Neural crest cell (in vitro differentiated cells): ENCODE results near the gene PEX10. TPM values are rescaled to one million over a fixed set of nuclear protein-coding genes. Genes with fewer than 3 reads are reported as not detected.
"Not testable (repeated sequence)": the region's sequence is repeated elsewhere in the genome, so short reads cannot be mapped to it uniquely, and the experiment has no call there.

Source experiments
- DNase-seq: peaks from one replicate; pipeline ENCODE4 v3.0.0; 2021; ENCODE audit warnings: low read depth, mixed read lengths, low spot score
- H3K27ac Mint-ChIP-seq: one replicate; pipeline ENCODE4 v1.8.0; 2021; ENCODE audit warnings: mild to moderate bottlenecking, mixed read lengths; ENCODE audit not compliant: unreplicated experiment
- H3K27me3 Mint-ChIP-seq: 2 replicates; pipeline ENCODE4 v1.8.0; 2021; ENCODE audit warnings: low read depth, mild to moderate bottlenecking, mixed read lengths
- H3K36me3 Mint-ChIP-seq: 2 replicates; pipeline ENCODE4 v1.8.0; 2021; ENCODE audit warnings: low read depth, mild to moderate bottlenecking, mixed read lengths
- H3K4me1 Mint-ChIP-seq: 2 replicates; pipeline ENCODE4 v1.8.0; 2021; ENCODE audit warnings: mixed read lengths
- H3K4me3 Mint-ChIP-seq: one replicate; pipeline ENCODE4 v1.8.0; 2021; ENCODE audit warnings: mild to moderate bottlenecking, mixed read lengths
- H3K9me3 Mint-ChIP-seq: 2 replicates; pipeline ENCODE4 v1.8.0; 2021; ENCODE audit warnings: mixed read lengths
- CTCF ChIP-seq: fragments of 200-600 bp; sonication (generic); conservative IDR thresholded peaks from 2 replicates; pipeline ENCODE4 v1.5.0; 2021; ENCODE audit warnings: antibody characterized with exemption, mild to moderate bottlenecking
- total RNA-seq: library from RNA; stranded (reverse); gene quantifications from 2 replicates; pipeline ENCODE4 v1.2.1, GENCODE V29; 2021

PEX10 gene
- total RNA-seq, 1 donor from 2014 or later: 31.2 TPM

- Mint-ChIP-seq H3K4me1 (peaks cover 4% of the 10 kb centered on the region), H3K4me3 (no peak overlapping the region), H3K27me3 (peaks cover 30% of the 10 kb centered on the region), H3K27ac (no peak overlapping the region), H3K36me3 (no peaks in the 10 kb centered on the region), H3K9me3 (no peaks in the 10 kb centered on the region)
- no peak for DNase-seq
- no peak for TF ChIP-seq CTCF
Observed at GRCh38 chr1:2442661-2443060, 30.3 kb upstream of the PEX10 start.

GRCh38 chr1:2441746-2442145, 29.4 kb upstream of the PEX10 start:
- no peak for TF ChIP-seq CTCF
- no peaks in the 10 kb centered on the region for H3K36me3 Mint-ChIP-seq
- DNase-seq: no peak
- H3K27ac Mint-ChIP-seq: no peak overlapping the region
- H3K4me3 Mint-ChIP-seq: no peak overlapping the region
- no peaks in the 10 kb centered on the region for H3K9me3 Mint-ChIP-seq
- H3K4me1 Mint-ChIP-seq: no peaks in the 10 kb centered on the region
- H3K27me3 Mint-ChIP-seq: peaks cover 30% of the 10 kb centered on the region

GRCh38 chr1:2440346-2440745, 28.0 kb upstream of the PEX10 start:
- not testable (repeated sequence) for DNase-seq, H3K4me1 Mint-ChIP-seq, H3K27ac Mint-ChIP-seq, H3K36me3 Mint-ChIP-seq, H3K4me3 Mint-ChIP-seq, H3K9me3 Mint-ChIP-seq
- H3K27me3 Mint-ChIP-seq: peaks cover 30% of the 10 kb centered on the region

- Mint-ChIP-seq H3K4me1 (no peaks in the 10 kb centered on the region), H3K9me3 (no peaks in the 10 kb centered on the region), H3K36me3 (no peaks in the 10 kb centered on the region), H3K27me3 (peaks cover 20% of the 10 kb centered on the region), H3K4me3 (no peak overlapping the region), H3K27ac (no peak overlapping the region)
- no peak for TF ChIP-seq CTCF
- no peak for DNase-seq
Observed at GRCh38 chr1:2439369-2439768, 27.0 kb upstream of the PEX10 start.

GRCh38 chr1:2438641-2439040, 26.3 kb upstream of the PEX10 start:
- no peaks in the 10 kb centered on the region for H3K36me3 Mint-ChIP-seq
- TF ChIP-seq CTCF: no peak
- no peaks in the 10 kb centered on the region for H3K4me1 Mint-ChIP-seq
- peaks cover 15% of the 10 kb centered on the region for H3K27me3 Mint-ChIP-seq
- no peak for DNase-seq
- H3K4me3 Mint-ChIP-seq: no peak overlapping the region
- H3K27ac Mint-ChIP-seq: no peak overlapping the region
- H3K9me3 Mint-ChIP-seq: no peaks in the 10 kb centered on the region

GRCh38 chr1:2438038-2438437, 25.7 kb upstream of the PEX10 start:
- Mint-ChIP-seq H3K4me1 (no peaks in the 10 kb centered on the region), H3K9me3 (no peaks in the 10 kb centered on the region), H3K4me3 (no peak overlapping the region), H3K27me3 (peaks cover 14% of the 10 kb centered on the region), H3K27ac (no peak overlapping the region), H3K36me3 (no peaks in the 10 kb centered on the region)
- no peak for TF ChIP-seq CTCF
- no peak for DNase-seq
